Loucy (cell line): Measurements from ENCODE around the gene CHPF2.

Experiments
- EZH2phosphoT487 ChIP-seq: fragments of 200-600 bp; IDR thresholded peaks from 2 replicates; pipeline ENCODE4 v1.6.1; 2018; ENCODE audit warnings: antibody characterized with exemption, mild to moderate bottlenecking, moderate library complexity, borderline replicate concordance
- TF ChIP-seq, protein P1 (sequence below): fragments of 200-600 bp; sonication (generic); conservative IDR thresholded peaks from 2 replicates; pipeline ENCODE4 v1.5.1; 2014; ENCODE audit warnings: mild to moderate bottlenecking, antibody characterized with exemption, low read length

DNA sequence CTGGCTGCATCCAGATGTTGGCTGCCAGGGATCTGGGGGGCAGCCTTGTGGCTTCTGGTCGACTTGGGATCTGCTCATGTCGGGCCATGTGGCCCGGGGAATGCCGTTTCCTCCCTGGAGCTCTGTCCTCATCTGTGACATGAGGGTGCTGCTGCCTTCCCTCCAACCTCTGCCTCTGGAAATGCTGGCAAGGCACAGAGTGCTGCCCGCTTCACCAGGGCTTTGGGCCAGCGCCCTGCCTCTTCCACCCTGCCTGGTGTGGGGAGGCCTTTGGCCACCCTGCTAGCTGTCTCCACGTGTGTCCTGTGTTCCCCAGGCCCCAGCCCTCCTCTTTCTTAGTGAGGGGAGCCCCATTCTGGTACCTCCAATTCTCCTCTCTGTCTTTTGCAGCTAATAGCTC lies 22.0 kb downstream of the CHPF2 start:
- TF ChIP-seq, protein P1, sequence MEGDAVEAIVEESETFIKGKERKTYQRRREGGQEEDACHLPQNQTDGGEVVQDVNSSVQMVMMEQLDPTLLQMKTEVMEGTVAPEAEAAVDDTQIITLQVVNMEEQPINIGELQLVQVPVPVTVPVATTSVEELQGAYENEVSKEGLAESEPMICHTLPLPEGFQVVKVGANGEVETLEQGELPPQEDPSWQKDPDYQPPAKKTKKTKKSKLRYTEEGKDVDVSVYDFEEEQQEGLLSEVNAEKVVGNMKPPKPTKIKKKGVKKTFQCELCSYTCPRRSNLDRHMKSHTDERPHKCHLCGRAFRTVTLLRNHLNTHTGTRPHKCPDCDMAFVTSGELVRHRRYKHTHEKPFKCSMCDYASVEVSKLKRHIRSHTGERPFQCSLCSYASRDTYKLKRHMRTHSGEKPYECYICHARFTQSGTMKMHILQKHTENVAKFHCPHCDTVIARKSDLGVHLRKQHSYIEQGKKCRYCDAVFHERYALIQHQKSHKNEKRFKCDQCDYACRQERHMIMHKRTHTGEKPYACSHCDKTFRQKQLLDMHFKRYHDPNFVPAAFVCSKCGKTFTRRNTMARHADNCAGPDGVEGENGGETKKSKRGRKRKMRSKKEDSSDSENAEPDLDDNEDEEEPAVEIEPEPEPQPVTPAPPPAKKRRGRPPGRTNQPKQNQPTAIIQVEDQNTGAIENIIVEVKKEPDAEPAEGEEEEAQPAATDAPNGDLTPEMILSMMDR, result no peak
- TF ChIP-seq EZH2phosphoT487, result no peak
